Keratinocyte (primary cell): ENCODE results near the gene KBTBD12.

ENCODE experiments used
- CTCF ChIP-seq, 3 experiments: IDR thresholded peaks in 1 of 3; conservative IDR thresholded peaks in 1 of 3; optimal IDR thresholded peaks in 1 of 3; 2 replicates in 2 of 3; 3 replicates in 1 of 3; pipeline versions ENCODE3 to v1.5.1; 2011; ENCODE audit warnings: low read length in 3 of 3, mild to moderate bottlenecking in 3 of 3, moderate library complexity in 2 of 3, control low read depth in 1 of 3, inconsistent platforms in 1 of 3; ENCODE audit not compliant: insufficient read depth in 2 of 3; ENCODE audit errors: extremely low read depth in 1 of 3
- EZH2 ChIP-seq: IDR thresholded peaks from one replicate; pipeline ENCODE4 v1.6.1; 2012; ENCODE audit warnings: inconsistent platforms, mild to moderate bottlenecking, low read length, moderate library complexity

- TF ChIP-seq CTCF (optimal IDR thresholded peaks at IDR 0.05 in 1 of 3, IDR thresholded peaks at IDR 0.05 in 1 of 3, conservative IDR thresholded peaks at IDR 0.05 in 1 of 3; ENCODE audit: extremely low read depth in 1 of 3, insufficient read depth in 2 of 3, low read length in 3 of 3) (no peak), EZH2 (no peak)
These were observed 25.6 kb upstream of the KBTBD12 start for GRCh38 chr3:127889461-127889863.
